M059J (cell line): ENCODE results near the gene SNX10. TPM values are rescaled to one million over a fixed set of nuclear protein-coding genes. Genes with fewer than 3 reads are reported as not detected.

ENCODE experiments used
- DNase-seq: peaks from one replicate; pipeline ENCODE4 v3.0.0-alpha.2; 2012; ENCODE audit warnings: low read depth
- total RNA-seq: library from RNA; depleted of rRNA; stranded (reverse); fragments of >200 nt; shearing (Covaris generic); gene quantifications from 2 replicates; pipeline ENCODE4 v1.2.3, GENCODE V29; 2014

SNX10 gene
- total RNA-seq, 1 experiment from 2014 or later, result 10.2 TPM

- no peak for DNase-seq
Measured at GRCh38 chr7:26334166-26334859, 42.7 kb downstream of the SNX10 start.

- no peak for DNase-seq
Measured at GRCh38 chr7:26337232-26337865, 45.7 kb downstream of the SNX10 start.

- DNase-seq, result peak; percentile 20
Measured at GRCh38 chr7:26340476-26341018, 48.9 kb downstream of the SNX10 start.

GRCh38 chr7:26343320-26343832 lies 51.7 kb downstream of the SNX10 start:
- DNase-seq, result no peak

GRCh38 chr7:26343837-26344236 lies 52.2 kb downstream of the SNX10 start:
- no peak for DNase-seq

- no peak for DNase-seq
Measured at GRCh38 chr7:26345202-26345601, 53.5 kb downstream of the SNX10 start.

- DNase-seq, result no peak
Measured at GRCh38 chr7:26345837-26346236, 54.2 kb downstream of the SNX10 start.

- peak; percentile 73 for DNase-seq
Measured at GRCh38 chr7:26346611-26347203, 55.0 kb downstream of the SNX10 start.

- no peak for DNase-seq
Measured at GRCh38 chr7:26348234-26348851, 56.7 kb downstream of the SNX10 start.

- peak; percentile 39 for DNase-seq
Measured at GRCh38 chr7:26349005-26349915, 57.6 kb downstream of the SNX10 start.

- no peak for DNase-seq
Measured at GRCh38 chr7:26351171-26351570, 59.5 kb downstream of the SNX10 start.

- DNase-seq, result no peak
Measured at GRCh38 chr7:26356229-26356628, 64.6 kb downstream of the SNX10 start.

GRCh38 chr7:26356929-26357798 lies 65.5 kb downstream of the SNX10 start:
- no peak for DNase-seq

GRCh38 chr7:26357799-26358151 lies 66.1 kb downstream of the SNX10 start:
- DNase-seq, result no peak

GRCh38 chr7:26360650-26361049 lies 69.0 kb downstream of the SNX10 start:
- DNase-seq, result no peak

GRCh38 chr7:26361637-26362036 lies 70.0 kb downstream of the SNX10 start:
- no peak for DNase-seq

GRCh38 chr7:26363465-26363864 lies 71.8 kb downstream of the SNX10 start:
- no peak for DNase-seq

- peak; percentile 71 for DNase-seq
Measured at GRCh38 chr7:26365077-26365900, 73.6 kb downstream of the SNX10 start.

- DNase-seq, result no peak
Measured at GRCh38 chr7:26365901-26366275, 74.2 kb downstream of the SNX10 start.
